PC-3 (cell line): ENCODE results near the gene EFHC1. TPM values are rescaled to one million over a fixed set of nuclear protein-coding genes. Genes with fewer than 3 reads are reported as not detected.

Source experiments
- ATAC-seq: fragments of 200-7000 bp; cut with Tn5 transposase; 2 replicates; pipeline ENCODE4 v1.9.1; 2020; ENCODE audit warnings: mild to moderate bottlenecking, moderate library complexity
- Bru-seq: library from RNA; stranded (reverse); fragments of 400-500 nt; gene quantifications from one replicate; lab custom pipeline; 2021; lab: Mats Ljungman, UMichigan
- BruChase-seq, 2 experiments: library from RNA; stranded (reverse); fragments of 400-500 nt; gene quantifications; one replicate each; lab custom pipeline; 2021; lab: Mats Ljungman, UMichigan
- BruUV-seq: library from RNA; stranded (reverse); fragments of 400-500 nt; replicated peaks from 2 replicates; lab custom pipeline; 2021; lab: Mats Ljungman, UMichigan
- CTCF ChIA-PET: fragments of 300-600 bp; sonication (Branson Sonifier 250); formaldehyde crosslinking; loops from one replicate; lab custom pipeline; 2022; ENCODE audit warnings: antibody characterized with exemption; lab: Charles Lee
- POLR2A ChIA-PET: fragments of 300-600 bp; sonication (Branson Sonifier 250); formaldehyde crosslinking; loops from one replicate; lab custom pipeline; 2022; ENCODE audit warnings: antibody characterized with exemption; ENCODE audit not compliant: unreplicated experiment; lab: Charles Lee
- DNase-seq: peaks from one replicate; pipeline ENCODE4 v3.0.0-alpha.2; 2015
- H2AFZ ChIP-seq: fragments of 300-600 bp; sonication (generic); 2 replicates; pipeline ENCODE4 v1.6.0; 2016; ENCODE audit warnings: antibody characterized with exemption, low read length
- H3F3A ChIP-seq: fragments of 300-600 bp; sonication (generic); one replicate; pipeline ENCODE4 v1.6.0; 2017; ENCODE audit warnings: antibody characterized with exemption, low read length, control low read depth, mild to moderate bottlenecking; ENCODE audit not compliant: unreplicated experiment
- H3K27ac ChIP-seq: fragments of 300-600 bp; sonication (generic); 2 replicates; pipeline ENCODE4 v1.5.1; 2016; ENCODE audit warnings: mild to moderate bottlenecking, low read length
- H3K27me3 ChIP-seq: fragments of 300-600 bp; sonication (generic); 2 replicates; pipeline ENCODE4 v1.6.1; 2016; ENCODE audit warnings: low read length, mixed read lengths
- H3K36me3 ChIP-seq: fragments of 300-600 bp; sonication (generic); 2 replicates; pipeline ENCODE4 v1.6.1; 2016; ENCODE audit warnings: low read depth, mixed run types, low read length, mixed read lengths
- H3K4me1 ChIP-seq: fragments of 300-600 bp; sonication (generic); 2 replicates; pipeline ENCODE4 v1.5.1; 2016; ENCODE audit warnings: low read length; ENCODE audit not compliant: insufficient read depth
- H3K4me2 ChIP-seq: fragments of 300-600 bp; sonication (generic); 2 replicates; pipeline ENCODE4 v1.6.0; 2016; ENCODE audit warnings: low read length
- H3K4me3 ChIP-seq: fragments of 300-600 bp; sonication (generic); 2 replicates; pipeline ENCODE4 v1.5.1; 2016; ENCODE audit warnings: mild to moderate bottlenecking, low read length, mixed read lengths
- H3K79me2 ChIP-seq: fragments of 300-600 bp; sonication (generic); 2 replicates; pipeline ENCODE4 v1.6.1; 2017; ENCODE audit warnings: low read length, mixed read lengths
- H3K9ac ChIP-seq: fragments of 300-600 bp; sonication (generic); 2 replicates; pipeline ENCODE4 v1.6.0; 2016; ENCODE audit warnings: mild to moderate bottlenecking, low read length
- H3K9me2 ChIP-seq: fragments of 300-600 bp; sonication (generic); replicated peaks from 2 replicates; pipeline ENCODE4 v1.6.1; 2016; ENCODE audit warnings: mixed run types, low read length, mixed read lengths
- H3K9me3 ChIP-seq: fragments of 300-600 bp; sonication (generic); 2 replicates; pipeline ENCODE4 v1.6.1; 2016; ENCODE audit warnings: low read length, mixed read lengths
- H4K20me1 ChIP-seq: fragments of 300-600 bp; sonication (generic); 2 replicates; pipeline ENCODE4 v1.6.1; 2016; ENCODE audit warnings: low read length, mixed read lengths
- CTCF ChIP-seq: fragments of 300-600 bp; sonication (generic); conservative IDR thresholded peaks from 2 replicates; pipeline ENCODE4 v1.5.1; 2017; ENCODE audit warnings: antibody characterized with exemption, low read depth, mild to moderate bottlenecking, low read length
- EZH2 ChIP-seq: fragments of 300-600 bp; sonication (generic); IDR thresholded peaks from one replicate; pipeline ENCODE4 v1.6.1; 2017; ENCODE audit warnings: antibody characterized with exemption, mild to moderate bottlenecking, low read length; ENCODE audit not compliant: unreplicated experiment
- EZH2phosphoT487 ChIP-seq: fragments of 300-600 bp; sonication (generic); IDR thresholded peaks from 2 replicates; pipeline ENCODE4 v1.6.1; 2018; ENCODE audit warnings: mild to moderate bottlenecking, antibody characterized with exemption, low read length, borderline replicate concordance
- intact Hi-C: fragments of 100-400 bp; cut with micrococcal nuclease; formaldehyde crosslinking; loops from 2 replicates; pipeline ENCODE4 v1.9.0; 2023
- long read RNA-seq: library from polyadenylated mRNA; unstranded; transcript quantifications from one replicate; pipeline ENCODE4 v2.0.0, GENCODE V29; 2021; ENCODE audit not compliant: unreplicated experiment
- total RNA-seq: library from RNA; depleted of rRNA; stranded (reverse); fragments of >200 nt; gene quantifications from 2 replicates; pipeline ENCODE4 v1.2.3, GENCODE V29; 2014; rRNA removed

Gene EFHC1
- total RNA-seq, result 14.5 and 22.4 TPM in 2 replicates
- percentile 56 among the genes with signal in this experiment for Bru-seq, nascent RNA
- BruChase-seq, experiment 1, labeled RNA remaining after a 6-hour chase, result percentile 54 among the genes with signal in this experiment
- percentile 57 among the genes with signal in this experiment for BruChase-seq, experiment 2, labeled RNA remaining after a 2-hour chase
- long read RNA-seq, full-length matches to known transcripts, result 18 of 69 reads
- long read RNA-seq, partial matches to known transcripts, result 27 of 69 reads
- long read RNA-seq, other reads (novel, unspliced or antisense), result 24 of 69 reads

GRCh38 chr6:52419809-52420667, at the start of gene EFHC1:
Gene EFHC1, plus strand, starts transcription at chr6:52420342. Its CDS starts 69 bp downstream, at chr6:52420411.
- Histone ChIP-seq H2AFZ (peak within 1 kb of the TSS; percentile 79), H3K4me3 (peak within 1 kb of the TSS; percentile 78), H3K9me2 (no peaks in the 10 kb centered on the region), H3K36me3 (no peaks in the 10 kb centered on the region), H3K4me1 (peaks cover 62% of the 10 kb centered on the region), H4K20me1 (no peaks in the 10 kb centered on the region), H3K9ac (peak within 1 kb of the TSS; percentile 86), H3K27me3 (no peaks in the 10 kb centered on the region), H3K4me2 (peak within 1 kb of the TSS; percentile 84), H3F3A (no peaks in the 10 kb centered on the region), H3K9me3 (no peaks in the 10 kb centered on the region), H3K27ac (peak within 1 kb of the TSS; percentile 39), H3K79me2 (peaks cover 13% of the 10 kb centered on the region)
- intact Hi-C loops, result loop anchor here (1.0 to 5.0 kb wide), 2 partner anchors 83 to 97 kb away; no protein-coding TSS in a partner anchor
- ChIA-PET POLR2A (interaction anchor here (0.5 to 2.0 kb wide), 6 partner anchors 12 to 135 kb away, joined by 3 to 21 read pairs (median 4); partner anchors contain the start of genes MCM3 and PAQR8), CTCF (interaction anchor here (0.5 to 1.0 kb wide), 5 partner anchors 12 to 245 kb away, joined by 3 to 10 read pairs (median 4); no protein-coding TSS in a partner anchor)
- peak; percentile 99 for DNase-seq
- no TSS peak for BruUV-seq
- TF ChIP-seq CTCF (no peak), EZH2phosphoT487 (no peak), EZH2 (no peak)
- ATAC-seq, result peak; percentile 81

- TF ChIP-seq CTCF, result no peak
- no peak for TF ChIP-seq EZH2
- TF ChIP-seq EZH2phosphoT487, result no peak
- Histone ChIP-seq H3K9ac (no peak overlapping the region), H3K9me2 (no peaks in the 10 kb centered on the region), H3K9me3 (no peaks in the 10 kb centered on the region), H3K27ac (no peak overlapping the region), H3K4me3 (no peak overlapping the region), H3K4me2 (no peak overlapping the region), H3K36me3 (no peaks in the 10 kb centered on the region), H3F3A (no peaks in the 10 kb centered on the region), H2AFZ (no peak overlapping the region), H3K27me3 (no peaks in the 10 kb centered on the region), H4K20me1 (no peaks in the 10 kb centered on the region), H3K79me2 (no peaks in the 10 kb centered on the region), H3K4me1 (no peaks in the 10 kb centered on the region)
- ChIA-PET CTCF (no interaction called here), POLR2A (no interaction called here)
- BruUV-seq, result no TSS peak
- intact Hi-C loops, result no loop called here
- ATAC-seq (no peak), DNase-seq (no peak)
These were observed 48.4 kb upstream of the EFHC1 start for GRCh38 chr6:52371656-52372191.
